ENCODE data around the gene PRSS2.

- no peak for TF ChIP-seq POLR2A (IDR thresholded peaks at IDR 0.05)
- TF ChIP-seq, protein P1, sequence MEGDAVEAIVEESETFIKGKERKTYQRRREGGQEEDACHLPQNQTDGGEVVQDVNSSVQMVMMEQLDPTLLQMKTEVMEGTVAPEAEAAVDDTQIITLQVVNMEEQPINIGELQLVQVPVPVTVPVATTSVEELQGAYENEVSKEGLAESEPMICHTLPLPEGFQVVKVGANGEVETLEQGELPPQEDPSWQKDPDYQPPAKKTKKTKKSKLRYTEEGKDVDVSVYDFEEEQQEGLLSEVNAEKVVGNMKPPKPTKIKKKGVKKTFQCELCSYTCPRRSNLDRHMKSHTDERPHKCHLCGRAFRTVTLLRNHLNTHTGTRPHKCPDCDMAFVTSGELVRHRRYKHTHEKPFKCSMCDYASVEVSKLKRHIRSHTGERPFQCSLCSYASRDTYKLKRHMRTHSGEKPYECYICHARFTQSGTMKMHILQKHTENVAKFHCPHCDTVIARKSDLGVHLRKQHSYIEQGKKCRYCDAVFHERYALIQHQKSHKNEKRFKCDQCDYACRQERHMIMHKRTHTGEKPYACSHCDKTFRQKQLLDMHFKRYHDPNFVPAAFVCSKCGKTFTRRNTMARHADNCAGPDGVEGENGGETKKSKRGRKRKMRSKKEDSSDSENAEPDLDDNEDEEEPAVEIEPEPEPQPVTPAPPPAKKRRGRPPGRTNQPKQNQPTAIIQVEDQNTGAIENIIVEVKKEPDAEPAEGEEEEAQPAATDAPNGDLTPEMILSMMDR (IDR thresholded peaks at IDR 0.05): no peak
Observed at GRCh38 chr7:142790056-142790455, 19.3 kb downstream of the PRSS2 start.

All from lower leg skin (tissue), 3 donors.